NCI-H2227 treated with DMSO at 0.1 percent for 48 hours (cell line): ENCODE measurements around the gene WBP4.
"Not testable (repeated sequence)": the region's sequence is repeated elsewhere in the genome, so short reads cannot be mapped to it uniquely, and the experiment has no call there.

Experiments
- DNase-seq: peaks from one replicate; lab custom pipeline; 2025; lab: John Stamatoyannopoulos, UW

WBP4 gene

GRCh38 chr13:41079725-41080124, 18.4 kb downstream of the WBP4 start:
- no peak for DNase-seq

DNA sequence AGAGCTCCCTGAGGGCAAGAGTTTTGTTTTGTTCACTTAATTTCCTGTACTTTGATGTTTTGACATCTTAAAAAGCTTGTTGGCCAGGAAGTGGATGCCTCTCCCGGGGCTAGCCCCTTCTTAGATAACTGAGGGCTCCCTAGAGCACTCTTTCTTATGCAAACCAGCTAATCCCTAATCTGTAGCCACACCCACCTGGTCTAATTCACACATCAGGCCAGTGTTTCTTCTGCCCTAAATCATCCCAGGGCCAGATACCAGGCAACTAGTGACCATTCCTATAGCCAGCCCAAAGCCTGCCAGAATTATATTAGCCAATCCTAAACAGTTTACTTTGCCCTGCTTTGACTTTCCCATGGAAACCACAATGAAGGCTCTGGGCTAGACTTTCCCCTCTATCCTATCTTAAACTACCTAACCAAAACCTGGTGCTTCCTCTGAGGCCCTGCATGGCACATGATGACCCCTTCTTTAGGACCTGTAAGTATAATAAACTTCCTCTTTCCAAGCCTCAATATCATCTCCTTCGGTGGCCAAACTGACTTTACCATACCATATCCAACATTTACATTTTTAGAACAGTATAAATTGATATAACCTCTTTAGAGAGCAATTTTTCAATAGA, 24.8 kb downstream of the WBP4 start:
- no peak for DNase-seq

DNA sequence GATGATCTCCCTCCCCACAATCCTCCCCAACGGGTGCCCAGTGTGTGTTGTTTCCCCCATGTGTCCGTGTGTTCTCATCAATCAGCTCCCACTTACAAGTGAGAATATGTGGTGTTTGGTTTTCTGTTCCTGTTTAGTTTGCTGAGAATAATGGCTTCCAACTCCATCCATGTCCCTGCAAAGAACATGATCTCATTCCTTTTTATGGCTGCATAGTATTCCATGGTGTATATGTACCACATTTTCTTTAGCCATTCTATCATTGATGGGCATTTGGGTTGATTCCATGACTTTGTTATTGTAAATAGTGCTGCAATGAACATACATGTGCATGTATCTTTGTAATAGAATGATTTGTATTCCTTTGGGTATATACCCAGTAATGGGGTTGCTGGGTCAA, 34.4 kb downstream of the WBP4 start:
- DNase-seq, result not testable (repeated sequence)

GRCh38 chr13:41098761-41099160, 37.5 kb downstream of the WBP4 start:
- DNase-seq, result no peak

DNA sequence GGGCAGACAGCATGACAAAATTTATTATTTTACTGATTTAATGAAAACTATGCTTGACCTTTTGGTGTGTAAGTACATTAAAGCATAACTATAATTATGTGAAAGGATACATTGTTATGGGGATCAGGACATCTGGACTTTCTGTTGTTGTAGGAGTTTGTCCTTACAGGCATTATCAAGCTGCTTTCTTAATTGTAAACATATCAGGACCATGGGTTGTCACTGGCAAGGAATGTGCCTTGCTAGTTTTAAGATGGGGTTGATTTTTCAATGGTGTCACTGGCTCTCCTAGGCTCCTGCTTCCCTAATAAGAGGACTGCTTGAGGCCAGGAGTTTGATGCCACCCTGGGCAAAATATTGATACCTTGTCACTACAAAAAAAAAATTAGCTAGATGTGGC, 38.7 kb downstream of the WBP4 start:
- DNase-seq, result no peak

DNA sequence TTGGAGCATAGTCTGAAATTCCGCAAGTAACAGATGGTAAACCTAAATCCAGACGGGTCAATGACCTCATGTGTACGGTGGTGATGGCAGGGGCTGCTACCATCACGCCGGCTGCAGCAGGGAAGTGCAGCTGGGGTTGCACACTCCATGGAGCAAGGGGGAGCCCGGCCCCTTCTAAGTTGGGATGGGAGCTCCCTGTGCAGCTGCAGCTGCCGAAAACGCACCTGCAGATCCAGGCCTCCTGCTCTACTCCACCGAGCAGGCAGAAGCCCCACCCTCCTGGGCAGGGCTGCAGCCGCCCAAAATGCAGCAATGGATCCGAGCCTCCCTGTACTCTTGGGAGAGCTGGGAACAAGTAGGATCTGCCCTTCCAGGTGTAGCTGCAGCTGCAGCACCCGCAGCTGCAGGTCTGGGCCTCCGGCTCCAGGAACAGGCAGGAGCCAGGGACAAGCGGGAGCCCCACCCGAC, 45.8 kb downstream of the WBP4 start:
- DNase-seq, result no peak

DNA sequence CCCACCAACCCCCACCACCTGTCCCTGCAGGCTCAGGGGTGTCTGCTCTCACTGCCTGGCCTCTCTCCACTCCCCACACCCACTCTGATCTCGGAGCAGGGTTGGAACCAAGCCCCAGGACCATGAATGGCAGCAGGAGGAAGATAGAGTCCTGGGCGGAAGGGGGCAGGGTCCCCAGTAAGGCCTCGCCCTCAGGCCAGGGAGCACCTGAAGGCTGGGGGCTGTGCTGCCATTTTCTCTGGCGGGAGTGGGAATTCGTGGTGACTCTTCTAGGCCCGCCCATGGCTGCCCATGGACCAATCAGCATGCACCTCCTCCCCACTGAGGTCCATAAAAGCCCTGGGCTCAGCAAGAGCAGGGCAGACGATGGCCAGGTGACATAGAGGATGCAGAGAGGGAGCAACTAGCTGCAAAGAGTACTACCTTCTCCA, 46.3 kb downstream of the WBP4 start:
- DNase-seq, result no peak

- DNase-seq, result no peak
These were observed 50.1 kb downstream of the WBP4 start for GRCh38 chr13:41111454-41111853.

DNA sequence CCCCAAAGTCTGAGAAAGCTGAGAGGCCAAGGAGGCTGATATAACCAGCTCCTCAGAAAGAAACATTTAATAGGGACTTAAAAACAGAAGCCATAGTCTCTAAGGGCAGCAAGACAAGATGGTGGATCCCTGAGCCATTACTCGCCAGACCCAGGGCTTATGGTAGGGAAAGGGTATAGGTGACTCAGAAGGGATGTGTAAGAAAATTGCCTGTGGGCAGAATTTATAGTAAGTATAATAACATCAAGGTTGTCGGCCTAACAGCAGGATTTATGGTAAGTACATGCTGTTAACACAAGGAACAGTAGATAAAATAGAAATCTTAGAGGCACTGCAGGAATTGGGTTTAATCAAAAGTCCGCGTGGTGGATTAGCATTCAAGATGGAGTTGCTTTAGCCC, 56.6 kb downstream of the WBP4 start:
- DNase-seq, result no peak

DNA sequence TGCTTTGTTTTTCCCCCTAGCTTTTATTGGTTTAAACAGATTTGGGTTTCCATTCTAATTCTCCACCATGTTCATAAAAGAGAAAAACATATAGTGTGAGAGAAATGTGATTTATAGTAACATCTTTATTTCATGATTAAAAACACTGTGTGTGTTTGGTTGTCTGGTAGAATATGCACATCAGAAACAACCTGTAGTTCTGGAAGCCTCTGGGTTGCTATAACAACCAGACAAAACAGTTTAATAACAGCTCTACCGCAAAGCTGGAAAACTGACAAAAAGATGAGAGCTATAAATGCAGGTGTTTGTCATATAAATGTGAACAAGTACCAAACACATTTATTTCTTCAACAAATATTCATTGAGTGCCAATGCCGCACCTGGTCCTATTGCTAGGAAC, 61.5 kb downstream of the WBP4 start:
- peak; percentile 19 for DNase-seq

GRCh38 chr13:41127701-41128100, 66.4 kb downstream of the WBP4 start:
- DNase-seq, result no peak

- DNase-seq, result no peak
These were observed 69.0 kb downstream of the WBP4 start for GRCh38 chr13:41130356-41130755.

- DNase-seq, result not testable (repeated sequence)
These were observed 69.9 kb downstream of the WBP4 start for GRCh38 chr13:41131189-41131588.

GRCh38 chr13:41131660-41132511, 70.6 kb downstream of the WBP4 start:
- DNase-seq, result not testable (repeated sequence)

- peak; percentile 92 for DNase-seq
These were observed 71.3 kb downstream of the WBP4 start, which contains the start of gene KBTBD6 for GRCh38 chr13:41132512-41133152. KBTBD6 (minus strand) TSS chr13:41132802; CDS start chr13:41132511, 291 bp downstream.
